Measurements from ENCODE around the gene SLC2A10. TPM values are rescaled to one million over a fixed set of nuclear protein-coding genes. Genes with fewer than 3 reads are reported as not detected.

Gene SLC2A10
- total RNA-seq, 1 experiment from 2014 or later: 7.4 TPM

DNA sequence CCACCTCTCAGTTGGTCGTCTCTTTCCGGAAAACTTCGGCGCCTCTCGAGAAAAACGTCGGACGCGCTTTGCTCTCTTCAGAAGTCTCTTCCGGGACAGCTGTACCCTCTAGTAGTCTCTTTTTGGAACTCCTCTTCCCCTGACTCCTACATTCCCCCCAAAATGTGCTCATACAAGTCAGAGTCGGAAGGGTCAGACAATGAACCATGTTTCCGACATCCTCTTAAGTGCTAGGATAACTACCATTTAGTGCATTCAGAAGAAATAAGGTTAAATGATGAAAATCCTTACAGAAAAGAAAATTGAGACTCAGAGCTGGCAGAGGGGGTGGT is 19.7 kb upstream of the SLC2A10 start:
- Histone ChIP-seq H3K36me3 (replicated peaks; ENCODE audit: control insufficient read depth, insufficient read depth, low read length) (peaks cover 9% of the 10 kb centered on the region), H3K4me3 (ENCODE audit: insufficient read depth, low read depth, low read length) (peak overlapping the region; percentile 19), H3K27me3 (ENCODE audit: control insufficient read depth, insufficient read depth, low read length) (no peaks in the 10 kb centered on the region)
- DNase-seq: no peak

DNA sequence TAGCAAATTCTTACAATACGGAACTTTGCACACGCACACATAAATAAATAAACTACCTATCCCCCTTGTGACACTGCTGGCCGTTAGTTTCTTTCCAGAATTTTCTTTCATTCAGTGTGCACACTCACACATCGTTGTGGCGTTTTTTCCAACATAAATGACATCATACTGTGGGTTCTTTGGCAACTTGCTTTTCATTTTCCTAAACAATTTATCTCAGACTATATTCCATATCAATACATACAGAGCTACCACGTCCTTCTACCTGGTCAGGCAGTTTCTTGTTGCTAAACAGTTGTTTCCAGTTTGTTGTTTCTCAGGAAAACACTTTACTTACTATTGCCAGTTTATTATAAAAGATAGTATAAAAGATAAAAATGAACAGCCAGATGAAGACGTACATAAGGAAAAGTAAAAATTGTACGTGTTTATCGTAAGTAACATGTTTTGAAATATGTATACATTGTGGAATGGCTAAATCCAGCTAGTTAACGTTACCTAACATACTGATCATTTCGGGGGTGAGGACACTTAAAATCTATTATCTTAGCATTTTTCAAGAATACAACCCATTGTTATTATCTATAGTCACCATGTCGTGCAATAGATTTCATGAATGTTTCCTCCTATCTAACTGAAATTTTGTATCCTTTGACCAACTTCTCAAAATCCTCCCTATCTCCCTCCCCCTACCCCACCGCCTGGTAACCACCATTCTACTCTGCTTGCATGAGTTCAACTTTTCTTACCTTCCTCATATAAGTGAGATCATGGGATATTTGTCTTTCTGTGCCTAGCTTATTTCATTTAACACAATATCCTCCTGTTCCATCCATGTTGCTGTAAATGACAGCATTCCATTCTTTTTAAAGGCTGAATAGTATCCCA is 19.0 kb upstream of the SLC2A10 start:
- peaks cover 9% of the 10 kb centered on the region for H3K36me3 ChIP-seq (replicated peaks; ENCODE audit: control insufficient read depth, insufficient read depth, low read length)
- no peak for DNase-seq
- H3K27me3 ChIP-seq (ENCODE audit: control insufficient read depth, insufficient read depth, low read length): no peaks in the 10 kb centered on the region
- no peak overlapping the region; the same call in 1 of the 2 replicates for H3K4me3 ChIP-seq (ENCODE audit: insufficient read depth, low read depth, low read length)

DNA sequence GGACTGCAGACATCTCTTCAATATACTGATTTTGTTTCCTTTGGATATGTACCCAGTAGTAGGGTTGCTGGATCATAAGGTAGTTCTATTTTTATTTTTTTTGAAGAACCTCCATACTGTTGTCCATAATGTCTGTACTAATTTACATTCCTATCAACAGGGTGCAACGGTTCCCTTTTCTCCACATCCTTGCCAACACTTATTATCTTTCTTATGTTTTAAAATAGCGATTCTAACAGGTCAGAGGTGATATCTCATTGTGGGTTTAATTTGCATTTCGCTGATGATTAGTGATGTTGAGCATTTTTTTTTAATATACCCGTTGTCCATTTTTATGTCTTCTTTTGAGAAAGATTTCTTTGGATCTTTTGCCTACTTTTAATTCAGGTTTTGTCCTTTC is 18.3 kb upstream of the SLC2A10 start:
- DNase-seq: no peak
- peaks cover 6% of the 10 kb centered on the region for H3K36me3 ChIP-seq (replicated peaks; ENCODE audit: control insufficient read depth, insufficient read depth, low read length)
- H3K4me3 ChIP-seq (ENCODE audit: insufficient read depth, low read depth, low read length): no peak overlapping the region
- no peaks in the 10 kb centered on the region for H3K27me3 ChIP-seq (ENCODE audit: control insufficient read depth, insufficient read depth, low read length)

DNA sequence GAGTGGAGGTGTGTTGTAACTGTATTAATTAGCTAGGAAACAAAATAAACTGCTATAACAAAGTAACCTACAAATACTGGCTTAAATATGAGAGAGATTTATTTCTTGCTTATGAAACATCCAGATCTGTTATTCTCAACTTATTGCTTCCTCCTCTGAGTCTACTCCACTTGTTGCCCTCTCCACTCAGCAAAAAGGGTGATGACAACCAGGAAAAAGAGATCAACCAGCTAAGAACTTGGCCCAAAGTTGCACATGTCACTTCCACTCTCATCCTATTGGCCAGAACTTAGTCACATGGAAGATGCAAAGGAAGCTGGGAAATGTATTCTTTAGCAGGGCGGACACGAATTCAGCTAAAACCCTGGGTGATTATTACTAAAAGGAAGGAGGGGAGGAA is 15.0 kb upstream of the SLC2A10 start:
- H3K36me3 ChIP-seq (replicated peaks; ENCODE audit: control insufficient read depth, insufficient read depth, low read length): no peaks in the 10 kb centered on the region
- no peak overlapping the region for H3K4me3 ChIP-seq (ENCODE audit: insufficient read depth, low read depth, low read length)
- H3K27me3 ChIP-seq (ENCODE audit: control insufficient read depth, insufficient read depth, low read length): no peaks in the 10 kb centered on the region
- DNase-seq: no peak

DNA sequence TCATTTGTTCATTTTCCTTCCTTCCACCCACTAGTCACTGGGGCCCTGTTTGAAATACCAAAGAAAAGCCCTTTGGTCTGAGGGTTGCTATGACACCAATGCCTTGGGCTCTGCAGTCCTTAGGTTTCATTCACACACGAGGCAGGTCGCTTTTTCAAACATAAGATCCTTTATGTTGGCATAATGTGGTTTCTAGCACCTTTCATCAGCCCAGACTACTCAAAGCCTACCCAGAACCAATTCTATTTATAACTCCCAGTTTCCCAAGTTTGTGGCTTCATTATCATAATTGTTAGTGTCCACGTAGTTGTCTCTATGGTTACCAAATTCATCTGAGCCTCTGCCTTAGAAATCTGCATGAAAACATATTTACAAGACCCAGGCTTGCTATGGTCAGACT is 13.6 kb upstream of the SLC2A10 start:
- Histone ChIP-seq H3K36me3 (replicated peaks; ENCODE audit: control insufficient read depth, insufficient read depth, low read length) (no peaks in the 10 kb centered on the region), H3K4me3 (ENCODE audit: insufficient read depth, low read depth, low read length) (no peak overlapping the region), H3K27me3 (ENCODE audit: control insufficient read depth, insufficient read depth, low read length) (no peaks in the 10 kb centered on the region)
- DNase-seq: no peak

DNA sequence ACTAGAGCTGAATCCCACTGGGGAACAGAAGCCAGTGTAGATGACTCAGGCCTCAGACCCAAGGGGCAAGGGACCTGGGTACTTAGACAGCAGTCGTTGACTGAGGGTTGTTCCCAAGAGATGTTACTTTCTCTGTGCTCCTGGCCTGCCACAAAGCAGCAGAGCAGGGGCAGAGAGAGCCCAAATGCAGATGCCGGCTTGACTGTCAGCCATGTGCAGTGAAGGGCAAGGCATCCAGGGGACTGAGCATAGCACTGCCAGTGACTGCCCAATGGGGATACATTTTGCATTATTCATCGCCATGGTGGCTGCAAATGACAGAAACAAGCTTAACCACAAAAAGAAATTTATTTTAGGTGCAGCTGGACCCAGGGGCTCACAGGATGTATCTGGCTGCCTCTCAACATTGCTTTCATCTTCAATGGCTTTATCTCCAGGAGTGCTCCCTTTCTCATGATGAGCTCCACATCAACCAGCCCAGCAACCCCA is 12.6 kb upstream of the SLC2A10 start:
- no peak for DNase-seq
- Histone ChIP-seq H3K27me3 (ENCODE audit: control insufficient read depth, insufficient read depth, low read length) (no peaks in the 10 kb centered on the region), H3K36me3 (replicated peaks; ENCODE audit: control insufficient read depth, insufficient read depth, low read length) (no peaks in the 10 kb centered on the region), H3K4me3 (ENCODE audit: insufficient read depth, low read depth, low read length) (no peak overlapping the region)

DNA sequence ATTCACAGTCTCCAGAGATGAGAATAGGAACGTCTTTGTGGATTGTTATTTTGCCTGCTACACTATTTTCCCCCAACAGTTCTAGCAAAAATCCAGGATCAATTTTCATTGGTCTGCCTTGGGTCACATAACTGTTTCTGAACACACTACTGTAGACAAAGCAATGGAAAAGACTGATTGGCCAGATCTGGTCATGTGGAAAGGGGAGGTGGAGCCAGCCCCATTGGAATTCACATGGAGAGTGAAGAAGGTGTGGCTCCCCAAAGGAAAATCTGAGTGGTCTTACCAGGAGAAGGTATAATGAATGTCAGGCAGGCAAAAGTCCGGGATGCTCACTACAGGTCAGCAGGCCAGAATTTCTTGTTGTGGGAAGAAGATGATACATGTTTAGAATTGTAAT is 10.7 kb upstream of the SLC2A10 start:
- DNase-seq: no peak
- H3K4me3 ChIP-seq (ENCODE audit: insufficient read depth, low read depth, low read length): no peak overlapping the region

DNA sequence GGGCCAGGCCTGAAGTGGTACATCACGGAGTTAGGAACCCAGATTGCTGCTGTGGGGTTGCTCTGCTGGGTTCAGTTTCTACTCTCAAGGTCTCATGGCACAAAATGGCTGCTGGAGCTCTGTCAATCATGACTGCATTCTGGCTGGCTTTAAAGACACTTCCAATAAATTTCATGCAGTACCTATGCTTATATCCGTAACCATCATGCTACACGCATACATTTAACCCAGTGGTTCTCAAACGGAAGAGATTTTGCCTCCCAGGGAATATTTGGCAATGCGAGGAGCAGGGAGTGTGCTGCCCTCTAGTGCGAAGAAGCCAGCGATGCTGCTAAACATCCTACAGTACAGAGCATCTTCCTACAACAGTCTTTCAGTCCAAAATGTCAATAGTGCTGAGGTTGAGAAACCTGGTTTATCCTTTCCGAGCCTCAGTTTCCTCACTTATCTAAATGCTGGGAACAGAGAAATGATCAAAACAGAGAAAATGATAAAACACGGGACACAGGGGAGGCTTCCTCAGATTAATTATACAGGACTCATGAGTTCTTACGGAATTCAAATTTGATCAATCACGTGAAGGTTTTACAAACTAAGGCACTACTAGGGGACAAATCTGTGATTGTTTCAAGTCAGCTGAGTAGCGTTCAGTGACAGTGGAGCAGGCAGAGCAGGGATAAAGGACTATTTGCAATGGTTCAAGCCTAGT is 9.6 kb upstream of the SLC2A10 start:
- Histone ChIP-seq H3K36me3 (replicated peaks; ENCODE audit: control insufficient read depth, insufficient read depth, low read length) (no peaks in the 10 kb centered on the region), H3K27me3 (ENCODE audit: control insufficient read depth, insufficient read depth, low read length) (no peaks in the 10 kb centered on the region), H3K4me3 (ENCODE audit: insufficient read depth, low read depth, low read length) (no peak overlapping the region)
- no peak for DNase-seq

More for the DNA sequence above, 10.7 kb upstream of the SLC2A10 start:
- Histone ChIP-seq H3K27me3 (ENCODE audit: control insufficient read depth, insufficient read depth, low read length) (no peaks in the 10 kb centered on the region), H3K36me3 (replicated peaks; ENCODE audit: control insufficient read depth, insufficient read depth, low read length) (no peaks in the 10 kb centered on the region)

DNA sequence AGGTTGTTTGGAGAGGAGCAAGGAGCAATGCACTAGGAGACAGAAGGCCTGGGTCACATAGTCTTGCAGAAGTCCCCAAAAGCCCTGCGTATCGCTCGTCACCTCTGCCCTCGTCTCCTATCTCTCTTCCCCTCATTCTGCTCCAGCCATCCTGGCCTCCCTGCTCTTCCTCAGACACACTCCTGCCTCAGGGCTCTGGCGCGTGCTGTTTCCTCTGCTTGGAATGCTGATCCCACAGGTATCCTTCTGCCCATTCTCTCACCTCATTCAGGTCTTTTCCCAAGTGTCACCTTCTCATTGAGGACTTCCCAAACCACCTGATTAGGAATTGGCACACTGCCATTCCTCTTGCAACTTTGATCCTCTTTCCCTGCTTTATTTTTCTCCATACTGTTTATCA is 9.0 kb upstream of the SLC2A10 start:
- DNase-seq: no peak
- no peaks in the 10 kb centered on the region for H3K27me3 ChIP-seq (ENCODE audit: control insufficient read depth, insufficient read depth, low read length)
- no peaks in the 10 kb centered on the region for H3K36me3 ChIP-seq (replicated peaks; ENCODE audit: control insufficient read depth, insufficient read depth, low read length)
- no peak overlapping the region for H3K4me3 ChIP-seq (ENCODE audit: insufficient read depth, low read depth, low read length)

DNA sequence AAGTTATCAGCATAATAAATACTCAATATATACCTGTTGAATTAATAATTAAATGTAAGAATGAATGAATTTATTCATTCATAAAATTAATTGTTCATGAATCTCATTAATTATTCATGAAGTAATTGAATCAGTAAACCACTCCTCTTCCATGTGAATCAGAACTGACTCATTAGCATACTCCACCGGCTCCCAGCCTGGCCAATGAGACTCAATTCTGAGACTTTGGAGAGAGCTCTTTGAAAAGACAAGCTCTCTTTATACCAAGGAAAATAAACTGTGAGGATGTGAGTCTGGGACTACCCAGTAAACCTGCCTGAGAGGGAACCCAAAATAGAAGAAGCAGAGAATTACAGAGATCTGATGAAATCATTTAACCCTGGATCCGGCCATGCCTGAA is 8.4 kb upstream of the SLC2A10 start:
- no peak for DNase-seq
- Histone ChIP-seq H3K4me3 (ENCODE audit: insufficient read depth, low read depth, low read length) (no peak overlapping the region), H3K36me3 (replicated peaks; ENCODE audit: control insufficient read depth, insufficient read depth, low read length) (no peaks in the 10 kb centered on the region), H3K27me3 (ENCODE audit: control insufficient read depth, insufficient read depth, low read length) (no peaks in the 10 kb centered on the region)

DNA sequence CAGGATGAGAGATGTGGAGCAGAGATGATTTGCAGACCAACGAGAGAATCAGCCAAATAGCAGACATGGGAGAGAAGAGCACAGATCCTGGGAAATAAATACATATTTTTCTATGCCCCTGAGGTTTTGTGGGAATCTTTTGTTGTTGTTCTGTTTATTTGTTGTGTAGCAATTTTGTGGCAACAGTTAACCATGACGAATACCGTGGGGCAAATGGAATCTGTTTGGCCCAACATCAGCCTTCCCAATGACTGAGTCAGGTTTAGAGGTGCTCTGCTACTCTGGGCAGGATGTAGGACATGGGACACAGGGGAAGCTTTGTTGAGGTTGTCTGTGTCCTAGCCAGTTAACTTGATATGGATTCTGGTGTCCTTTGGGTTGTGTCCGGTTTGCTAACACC is 7.9 kb upstream of the SLC2A10 start:
- Histone ChIP-seq H3K4me3 (ENCODE audit: insufficient read depth, low read depth, low read length) (no peak overlapping the region), H3K36me3 (replicated peaks; ENCODE audit: control insufficient read depth, insufficient read depth, low read length) (no peaks in the 10 kb centered on the region), H3K27me3 (ENCODE audit: control insufficient read depth, insufficient read depth, low read length) (no peaks in the 10 kb centered on the region)
- no peak for DNase-seq

DNA sequence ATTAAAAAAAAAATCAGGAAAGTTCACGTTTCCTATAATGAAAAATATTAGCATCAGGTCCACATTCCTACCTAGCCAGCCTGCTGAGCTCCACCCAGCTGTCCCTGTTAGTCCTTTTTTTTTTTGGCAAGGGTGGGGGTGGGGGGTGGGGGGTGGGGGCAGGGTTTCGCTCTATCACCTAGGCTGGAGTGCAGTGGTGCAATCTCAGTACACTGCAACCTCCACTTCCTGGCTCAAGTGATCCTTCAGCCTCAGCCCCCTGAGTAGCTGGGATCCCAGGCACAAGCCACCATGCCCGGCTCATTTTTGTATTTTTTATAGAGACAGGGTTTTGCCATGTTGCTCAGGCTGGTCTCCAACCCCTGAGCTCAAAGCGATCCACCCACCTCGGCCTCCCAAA is 7.5 kb upstream of the SLC2A10 start:
- DNase-seq: no peak
- Histone ChIP-seq H3K36me3 (replicated peaks; ENCODE audit: control insufficient read depth, insufficient read depth, low read length) (no peaks in the 10 kb centered on the region), H3K27me3 (ENCODE audit: control insufficient read depth, insufficient read depth, low read length) (no peaks in the 10 kb centered on the region)

DNA sequence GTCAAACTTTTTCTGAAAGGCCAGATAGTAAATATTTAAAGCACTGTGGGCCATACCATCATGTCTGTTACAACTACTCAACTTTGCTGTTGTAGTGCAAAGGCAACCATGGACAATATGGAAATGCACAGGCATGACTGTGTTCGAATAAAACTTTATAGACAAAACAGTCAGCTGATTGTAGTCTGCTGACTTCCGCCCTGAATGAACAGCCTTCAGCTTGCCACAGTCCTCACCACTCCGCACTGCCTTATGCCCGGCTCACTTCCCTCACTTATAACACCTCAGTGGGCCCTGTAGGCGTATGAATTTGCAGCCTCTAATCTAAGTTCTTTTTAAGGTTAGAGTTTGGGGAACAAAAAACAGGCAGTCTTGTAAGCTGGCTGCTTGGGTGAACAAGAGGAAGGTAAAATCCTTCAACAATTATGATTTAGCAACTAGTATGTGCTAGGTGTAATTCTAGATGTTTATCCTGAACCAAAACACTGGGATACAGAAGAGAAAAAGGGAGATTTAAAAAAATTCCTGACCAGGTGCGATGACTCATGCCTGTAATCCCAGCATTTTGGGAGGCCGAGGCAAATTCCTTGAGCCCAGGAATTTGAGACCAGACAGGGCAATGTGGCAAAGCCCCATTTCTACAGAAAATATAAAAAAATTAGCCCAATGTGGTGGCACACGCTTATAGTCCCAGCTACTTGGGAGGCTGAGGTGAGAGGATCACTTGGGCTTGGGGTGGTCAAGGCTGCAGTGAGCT is 6.8 kb upstream of the SLC2A10 start:
- no peaks in the 10 kb centered on the region for H3K27me3 ChIP-seq (ENCODE audit: control insufficient read depth, insufficient read depth, low read length)
- H3K36me3 ChIP-seq (replicated peaks; ENCODE audit: control insufficient read depth, insufficient read depth, low read length): no peaks in the 10 kb centered on the region
- no peak overlapping the region for H3K4me3 ChIP-seq (ENCODE audit: insufficient read depth, low read depth, low read length)
- no peak for DNase-seq

More for the DNA sequence above, 7.5 kb upstream of the SLC2A10 start:
- H3K4me3 ChIP-seq (ENCODE audit: insufficient read depth, low read depth, low read length): no peak overlapping the region

DNA sequence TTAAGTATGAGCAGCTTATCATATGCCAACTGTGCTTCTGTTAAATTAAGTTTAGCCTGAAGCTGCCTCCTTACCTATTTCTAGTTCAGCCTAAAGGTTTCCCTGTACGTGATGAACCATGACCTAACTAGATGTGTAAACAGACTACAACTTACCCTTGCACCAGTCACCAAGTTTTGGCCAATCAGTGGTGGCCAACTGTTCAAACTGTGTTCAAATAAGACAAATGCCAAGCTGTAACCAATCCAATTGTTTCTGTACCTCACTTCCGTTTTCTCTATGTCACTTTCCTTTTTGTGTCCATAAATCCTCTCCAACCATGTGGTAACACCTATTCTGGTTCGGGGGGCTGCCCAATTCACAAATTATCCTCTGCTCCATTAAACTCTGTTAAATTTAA is 6.0 kb upstream of the SLC2A10 start:
- H3K27me3 ChIP-seq (ENCODE audit: control insufficient read depth, insufficient read depth, low read length): no peaks in the 10 kb centered on the region
- DNase-seq: no peak
- no peaks in the 10 kb centered on the region for H3K36me3 ChIP-seq (replicated peaks; ENCODE audit: control insufficient read depth, insufficient read depth, low read length)
- no peak overlapping the region for H3K4me3 ChIP-seq (ENCODE audit: insufficient read depth, low read depth, low read length)
